Activated T-helper 9 cell treated with anti-CD3 and anti-CD28 coated beads, Interleukin-2, amount 50 U/mL, for 16 hours (primary cell): ENCODE data around the gene NKAIN4.

Experiments
- DNase-seq: peaks from one replicate; pipeline ENCODE4 v3.0.0-alpha.2; 2020; ENCODE audit warnings: low read depth

The NKAIN4 gene

DNA sequence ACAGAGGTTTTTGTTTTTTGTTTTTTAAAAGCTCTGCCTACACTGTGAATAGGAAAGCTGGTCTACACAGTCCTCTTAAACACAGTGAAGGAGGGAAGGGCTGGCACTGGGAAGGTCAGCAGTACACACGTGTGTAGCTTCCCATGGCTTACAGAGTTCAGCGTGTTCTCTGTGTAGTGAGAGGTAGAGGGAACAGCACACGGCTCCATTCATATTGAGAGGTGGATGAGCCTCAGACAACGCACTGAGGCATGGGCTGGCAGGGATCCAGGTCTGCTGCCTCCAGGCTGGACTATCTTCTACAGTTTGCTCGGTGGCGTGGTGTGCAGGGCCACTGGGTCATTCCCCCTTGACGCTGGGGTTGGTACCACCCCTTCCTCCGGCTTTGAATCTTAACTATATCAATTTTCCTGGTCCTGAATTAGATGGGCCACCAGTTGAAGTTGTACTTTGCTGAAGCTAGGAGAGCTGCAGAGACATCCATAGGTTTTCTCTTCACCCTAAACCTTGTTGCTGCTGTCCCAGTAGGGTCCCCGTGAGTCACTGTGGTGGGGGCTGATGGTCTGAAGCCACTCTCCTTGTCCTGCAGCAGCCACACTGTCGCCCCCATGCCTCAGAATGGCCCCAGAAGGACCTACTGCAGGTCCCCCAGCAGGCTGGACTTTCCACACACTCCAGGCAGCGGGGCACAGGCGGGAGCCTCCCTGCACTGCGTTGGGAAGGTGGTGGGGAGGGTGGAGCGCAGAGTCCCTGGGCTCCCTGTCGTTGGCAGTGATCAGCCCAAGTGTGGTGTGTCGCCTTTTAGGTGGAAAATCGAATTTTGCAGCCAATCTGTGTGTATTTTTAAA is 20.3 kb upstream of the NKAIN4 start:
- no peak for DNase-seq

DNA sequence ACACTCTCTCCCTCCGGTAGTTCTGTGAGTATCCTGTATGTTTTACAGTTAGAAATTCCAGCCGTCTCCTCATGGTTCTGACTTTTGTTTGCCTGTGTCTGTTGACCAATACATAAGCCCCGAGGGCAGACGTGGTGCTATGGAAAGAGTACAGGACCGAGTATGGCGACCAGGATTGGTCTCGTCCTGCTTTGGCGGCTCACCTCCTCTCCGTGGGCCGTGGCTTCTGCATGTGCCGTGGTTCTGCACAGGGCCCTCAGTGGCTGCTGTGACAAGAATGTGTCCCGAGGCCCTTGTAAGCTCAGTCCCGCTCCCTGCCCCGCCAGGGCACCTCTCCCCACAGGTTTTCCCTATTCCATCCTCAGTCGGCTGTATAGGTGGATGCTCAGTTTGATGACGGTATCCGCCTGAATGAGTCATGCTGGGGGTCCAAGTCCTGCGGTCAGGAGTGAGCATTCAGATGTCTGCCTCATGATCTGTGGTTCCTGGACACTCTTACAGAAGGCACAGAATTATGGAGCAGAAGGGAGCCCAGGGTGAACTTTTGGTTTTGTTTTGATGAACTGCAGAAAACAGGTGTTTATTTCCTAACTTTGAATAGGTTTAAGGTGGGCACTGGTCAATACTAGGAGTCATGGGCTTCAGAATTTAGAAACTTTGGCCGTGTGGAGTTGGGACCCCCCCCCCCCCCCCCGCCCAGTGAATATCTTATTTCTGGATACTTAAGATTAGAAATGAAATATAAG is 19.5 kb upstream of the NKAIN4 start:
- DNase-seq = no peak

DNA sequence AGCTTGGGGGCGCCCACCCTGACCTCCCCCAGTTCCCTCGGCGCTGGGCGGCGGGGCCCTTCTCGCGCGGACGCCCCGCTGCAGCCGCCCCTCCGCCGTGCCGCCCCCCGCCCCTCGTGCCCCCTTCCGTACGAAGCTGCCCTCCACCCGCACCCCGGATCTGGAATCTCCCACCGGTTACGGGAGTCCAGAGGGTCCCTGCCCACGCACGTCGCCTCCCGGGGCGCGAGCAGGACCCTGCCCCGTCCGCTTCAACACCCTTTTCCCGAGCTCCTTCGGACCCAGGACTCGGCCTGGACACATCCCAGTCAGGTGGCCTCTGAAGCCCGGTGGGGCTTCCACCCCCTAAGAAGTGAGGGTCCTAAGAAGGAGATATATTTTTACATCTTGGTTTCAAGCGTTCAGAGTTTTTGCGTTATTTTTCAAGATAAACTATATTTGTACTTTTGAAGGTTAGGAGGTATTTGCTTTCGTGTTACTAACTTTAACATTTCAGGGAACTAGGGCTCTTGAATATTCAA is 18.9 kb upstream of the NKAIN4 start:
- no peak for DNase-seq

DNA sequence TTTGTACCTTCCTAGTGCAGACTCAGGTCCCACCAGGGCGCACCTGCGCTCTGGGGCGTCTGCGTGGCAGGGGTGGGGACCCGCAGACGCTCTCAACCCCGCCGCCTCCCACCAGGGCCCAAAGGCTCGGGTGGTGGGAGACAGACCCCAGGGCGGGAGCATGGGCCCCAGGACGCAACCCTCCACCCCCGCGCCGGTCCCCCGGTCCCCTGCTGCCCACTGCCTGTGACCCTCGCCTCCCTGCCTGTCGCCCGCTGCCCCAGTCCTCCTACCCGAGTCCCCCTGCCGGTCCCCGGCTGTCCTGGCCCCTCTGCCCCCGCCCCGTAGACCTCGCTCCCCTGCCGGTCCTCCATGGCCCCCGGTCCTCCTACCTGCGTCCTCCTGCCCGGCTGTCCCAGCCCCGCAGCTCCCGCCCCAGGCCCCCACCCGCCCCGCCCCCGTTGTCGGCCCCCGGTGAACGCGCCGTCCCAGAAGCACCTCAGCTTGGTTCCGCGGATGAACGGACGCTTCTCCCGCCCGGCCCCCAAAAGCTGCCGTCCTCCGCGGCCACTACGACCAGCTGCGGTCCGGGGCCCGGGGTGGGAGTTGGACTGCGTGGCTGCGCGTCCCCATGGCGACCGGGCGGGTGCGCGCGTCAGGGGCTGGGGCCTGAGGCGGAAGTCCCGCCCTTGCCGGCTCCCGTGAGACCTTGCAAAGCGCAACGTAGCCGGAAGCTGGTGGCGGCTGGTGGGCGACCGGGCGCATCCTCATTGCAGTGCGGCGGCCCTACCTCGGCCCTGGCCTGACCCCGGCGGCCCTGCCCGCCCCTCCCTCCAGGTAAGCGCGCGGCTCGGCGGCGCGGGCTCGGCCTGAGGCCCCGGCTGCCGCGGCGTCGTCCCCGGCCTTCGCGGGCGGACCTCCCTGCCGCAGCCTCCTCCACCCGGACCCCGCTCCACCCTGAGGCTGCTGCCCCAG is 18.1 kb upstream of the NKAIN4 start, which contains the start of gene ARFGAP1:
ARFGAP1 (plus strand) TSS at position 709 of the 954 bp plus-strand sequence. CDS start 2,768 bp downstream, outside the sequence.
- DNase-seq = peak; percentile 87

DNA sequence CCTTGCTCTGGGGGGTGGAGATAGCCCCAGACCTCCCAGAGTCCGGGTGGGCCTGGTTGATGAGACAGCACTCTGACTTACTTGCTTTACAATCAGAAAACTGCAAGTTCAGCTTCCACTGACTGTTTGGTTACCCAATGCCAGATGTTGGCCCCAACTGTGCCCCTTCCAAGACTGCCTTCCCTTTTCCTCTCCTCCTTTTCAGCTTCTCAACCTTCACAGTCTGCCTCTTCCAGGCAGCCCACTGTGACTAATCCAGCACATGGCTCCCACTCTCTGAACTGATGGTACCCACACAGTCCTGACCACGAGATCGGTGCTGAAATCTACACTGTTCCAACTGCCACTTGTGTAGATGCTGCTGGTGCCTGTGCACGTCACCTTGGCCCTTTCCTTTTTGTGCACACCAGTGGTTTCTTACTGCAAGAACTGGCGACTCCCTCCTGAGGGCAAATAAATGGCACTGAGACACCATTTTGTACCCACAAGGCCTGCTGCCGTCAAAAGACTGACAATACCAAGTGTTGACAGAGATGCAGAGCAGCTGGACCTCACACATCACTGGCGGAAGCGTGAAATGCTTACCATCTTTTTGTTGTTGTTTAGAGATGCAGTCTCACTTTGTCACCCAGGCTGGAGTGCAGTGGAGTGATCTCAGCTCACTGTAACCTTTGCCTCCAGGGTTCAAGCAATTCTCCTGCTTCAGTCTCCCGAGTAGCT is 16.5 kb upstream of the NKAIN4 start:
- no peak for DNase-seq

DNA sequence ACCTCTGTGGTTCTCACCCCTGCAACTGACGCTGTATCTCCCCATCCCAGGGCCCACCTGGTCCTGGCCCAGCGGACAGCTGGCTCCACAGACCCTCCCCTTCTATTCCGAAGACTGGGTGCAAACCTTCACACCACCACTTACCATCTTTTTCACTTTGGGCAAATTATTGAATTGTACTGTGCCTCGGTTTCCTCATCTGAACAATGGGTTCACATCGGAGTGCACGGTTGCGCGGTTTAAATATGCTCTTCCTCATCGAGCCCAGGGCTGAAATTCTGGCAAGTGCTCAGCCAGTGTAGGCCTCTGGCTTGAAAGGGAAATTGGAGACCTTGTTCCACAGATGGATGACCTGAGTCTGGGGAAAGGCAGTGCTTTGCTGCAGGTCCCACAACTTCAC is 15.5 kb upstream of the NKAIN4 start:
- no peak for DNase-seq

DNA sequence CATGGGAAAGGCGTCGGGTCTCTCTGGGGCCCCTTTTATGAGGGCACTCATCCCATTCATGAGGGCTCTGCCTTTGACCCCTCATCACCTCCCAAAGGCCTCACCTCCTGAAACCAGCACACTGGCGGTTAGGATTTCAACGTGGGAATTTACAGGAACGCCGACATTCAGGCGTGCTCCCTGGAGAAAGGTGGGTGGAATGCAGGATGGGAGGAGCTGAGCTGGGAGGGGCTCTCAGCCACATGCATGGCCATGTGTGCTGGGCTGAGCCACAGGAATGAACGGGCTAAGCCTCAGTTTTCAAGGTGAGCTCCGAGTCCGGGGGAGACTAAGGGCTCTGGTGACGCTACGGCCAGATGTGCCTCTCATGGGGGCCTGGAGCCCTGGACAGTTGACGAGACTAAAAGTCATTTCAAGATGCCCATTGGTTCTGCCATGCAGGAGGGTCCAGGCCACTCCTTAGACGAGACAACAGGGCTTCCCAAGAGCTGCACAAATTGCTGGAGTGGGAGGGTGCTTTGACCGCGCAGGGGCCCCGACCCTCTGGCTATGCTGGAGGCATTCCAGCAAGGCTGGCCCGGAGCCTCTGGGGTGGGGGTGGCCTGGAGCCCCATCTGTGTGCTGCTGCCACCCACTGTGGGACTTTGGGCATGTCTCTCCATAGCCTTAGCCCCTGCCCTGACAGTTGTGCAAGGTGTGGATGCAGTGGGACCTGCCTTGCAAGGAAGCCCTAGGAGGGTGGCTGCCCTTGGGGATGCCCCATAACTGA is 14.6 kb upstream of the NKAIN4 start:
- DNase-seq = no peak

DNA sequence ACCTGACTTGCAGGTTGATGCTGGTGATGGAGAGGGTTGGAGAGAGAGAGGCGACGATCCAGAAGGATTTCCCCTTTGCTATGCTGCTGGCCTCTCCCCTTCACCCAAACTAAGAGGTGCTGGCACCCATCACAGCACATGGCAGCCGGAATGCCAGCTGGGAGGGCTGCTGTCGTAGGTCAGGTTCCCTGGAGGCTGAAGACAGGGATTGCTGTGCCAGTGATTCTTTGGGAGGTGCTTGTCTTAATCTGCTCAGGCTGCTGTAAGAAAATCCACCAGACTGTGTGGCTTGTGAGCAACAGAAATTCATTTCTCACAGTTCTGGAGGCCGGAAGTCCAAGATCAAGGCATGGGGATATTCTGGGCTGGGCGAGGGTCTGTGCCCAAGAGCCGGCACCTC is 14.0 kb upstream of the NKAIN4 start:
- no peak for DNase-seq

DNA sequence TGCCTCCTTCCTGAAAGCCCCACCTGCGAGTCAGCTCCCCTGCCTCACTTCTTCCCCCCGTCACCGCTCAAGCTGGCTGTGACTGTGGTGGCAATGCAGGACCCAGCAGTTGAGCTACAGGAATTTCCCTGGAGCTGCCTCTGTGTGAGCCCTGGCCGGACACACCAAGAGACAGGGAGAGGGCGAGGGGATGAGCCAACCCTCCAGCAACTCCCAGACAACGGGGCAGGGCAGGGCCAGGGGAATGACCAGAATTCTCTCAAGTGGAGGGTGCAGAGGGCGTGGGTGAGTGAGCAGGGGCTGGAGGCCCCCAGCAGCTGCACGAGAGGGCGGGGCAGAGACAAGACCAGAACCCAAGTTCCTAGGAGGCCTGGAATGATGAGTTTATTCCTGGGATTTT is 13.4 kb upstream of the NKAIN4 start:
- no peak for DNase-seq

DNA sequence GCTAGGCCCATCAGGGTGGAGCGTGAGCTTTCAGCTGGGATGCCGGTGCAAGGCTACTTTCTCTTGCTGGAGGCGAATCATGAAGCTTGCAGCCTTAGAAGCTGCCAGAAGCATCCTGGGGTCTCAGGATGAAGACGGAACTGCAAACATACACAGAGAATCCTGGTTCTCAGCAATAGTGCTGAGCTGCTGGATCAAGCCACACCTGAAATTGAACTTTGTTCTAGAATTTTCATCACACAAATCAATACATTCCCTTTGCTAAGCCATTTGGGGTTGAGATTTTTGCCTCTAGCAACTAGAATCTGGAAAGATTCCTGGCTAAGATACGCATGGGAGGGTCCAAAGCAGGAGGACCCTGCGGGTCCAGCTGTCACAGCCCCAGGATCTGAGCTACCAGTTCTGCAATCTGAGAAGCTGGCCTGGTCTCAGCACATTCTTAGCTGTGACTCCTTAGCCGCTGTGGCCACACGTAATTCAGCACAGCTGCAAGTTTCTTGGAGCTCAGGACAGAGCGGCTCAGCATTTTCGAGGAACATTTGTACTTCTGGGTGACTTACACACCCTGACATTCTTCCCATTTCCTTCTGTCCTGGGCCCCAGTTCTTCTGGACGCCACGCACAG is 11.7 kb upstream of the NKAIN4 start:
- DNase-seq = no peak

DNA sequence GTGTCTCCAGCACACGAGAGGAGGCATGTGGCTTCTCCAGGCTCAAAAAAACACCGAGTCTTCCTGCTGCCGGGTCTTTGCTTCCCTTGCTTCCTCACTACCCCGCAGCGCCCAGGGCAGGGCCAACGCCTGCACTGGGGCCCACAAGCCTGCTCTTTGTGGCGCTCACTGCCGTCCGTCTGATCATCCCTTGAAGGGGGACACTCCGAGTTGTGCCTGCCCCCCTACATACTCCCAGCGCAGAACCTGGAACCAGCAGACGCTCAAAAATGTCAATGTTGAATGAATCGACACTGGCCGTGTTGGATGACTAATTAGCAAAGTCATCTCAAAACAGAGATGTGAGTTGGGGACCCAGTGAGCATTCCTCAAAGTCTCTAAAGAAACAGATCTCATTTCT is 10.3 kb upstream of the NKAIN4 start:
- no peak for DNase-seq

DNA sequence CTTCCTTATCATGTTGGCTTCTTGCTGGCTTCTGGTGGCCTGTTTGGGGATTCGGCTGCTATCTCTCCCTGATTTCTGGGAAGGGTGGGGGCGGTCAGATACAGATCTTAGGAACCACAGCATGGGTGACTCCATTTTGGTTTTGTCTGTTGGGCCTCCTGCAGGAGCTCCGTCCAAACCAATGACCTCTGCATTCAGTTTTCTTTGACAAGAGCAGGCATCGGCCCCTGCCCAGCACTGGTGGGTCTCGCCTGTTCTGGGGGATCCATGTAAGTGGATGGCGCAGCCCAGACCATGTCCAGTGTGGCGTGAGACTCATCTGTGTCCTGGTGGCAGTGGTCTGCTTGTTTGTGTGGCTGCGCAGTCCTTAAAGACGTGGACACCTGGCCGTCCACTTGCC is 9.7 kb upstream of the NKAIN4 start:
- no peak for DNase-seq

DNA sequence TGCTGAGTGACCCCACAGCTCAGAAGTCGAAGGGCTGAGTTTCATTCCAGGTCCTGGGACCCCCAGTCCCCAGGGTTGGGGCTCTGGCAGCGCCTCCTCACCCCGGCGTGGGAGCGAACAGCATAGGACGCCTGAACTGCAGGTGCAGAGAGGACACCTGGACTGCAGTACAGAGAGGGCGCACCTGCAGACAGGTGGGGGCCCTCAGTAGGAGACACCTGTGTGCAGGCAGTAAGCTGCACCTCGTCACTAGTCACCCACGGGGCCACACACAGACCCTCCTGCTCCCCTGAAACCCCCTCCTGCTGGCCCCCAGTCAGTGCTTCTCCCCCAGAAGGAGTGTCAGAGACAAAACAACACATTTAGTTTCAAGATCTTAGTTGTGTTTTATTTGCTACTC is 8.6 kb upstream of the NKAIN4 start:
- DNase-seq = no peak

DNA sequence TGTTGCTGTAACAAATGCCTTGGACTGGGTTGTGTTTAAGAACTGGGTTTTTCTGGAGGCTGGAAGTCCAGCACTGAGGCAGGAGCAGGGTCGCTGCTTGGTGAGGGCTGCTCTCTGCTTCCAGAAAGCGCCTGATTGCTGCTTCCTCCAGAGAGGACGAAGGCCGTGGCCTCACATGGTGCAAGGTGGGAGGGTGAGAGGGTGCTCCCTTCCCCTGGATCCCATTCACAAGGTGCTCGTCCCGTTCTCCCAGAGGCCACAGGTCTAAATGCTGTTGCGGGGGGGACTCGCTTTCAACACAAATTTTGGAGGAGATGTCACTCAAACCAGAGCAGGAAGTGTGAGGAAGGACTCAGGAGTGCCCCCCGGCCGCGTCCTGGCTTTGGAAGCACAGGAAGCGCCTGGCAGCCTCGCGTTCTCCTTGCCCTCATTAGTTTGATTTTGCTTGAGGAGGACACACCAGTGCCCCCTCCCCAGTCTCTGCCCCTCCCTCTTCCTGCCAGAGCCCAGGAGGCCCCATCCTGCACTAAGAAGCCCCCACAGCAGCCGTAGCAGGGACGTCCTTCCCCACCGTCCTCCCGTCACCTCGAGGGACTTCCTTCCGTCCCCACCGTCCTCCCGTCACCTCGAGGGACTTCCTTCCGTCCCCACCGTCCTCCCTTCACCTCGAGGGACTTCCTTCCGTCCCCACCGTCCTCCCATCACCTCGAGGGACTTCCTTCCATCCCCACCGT is 7.7 kb upstream of the NKAIN4 start:
- DNase-seq = no peak

DNA sequence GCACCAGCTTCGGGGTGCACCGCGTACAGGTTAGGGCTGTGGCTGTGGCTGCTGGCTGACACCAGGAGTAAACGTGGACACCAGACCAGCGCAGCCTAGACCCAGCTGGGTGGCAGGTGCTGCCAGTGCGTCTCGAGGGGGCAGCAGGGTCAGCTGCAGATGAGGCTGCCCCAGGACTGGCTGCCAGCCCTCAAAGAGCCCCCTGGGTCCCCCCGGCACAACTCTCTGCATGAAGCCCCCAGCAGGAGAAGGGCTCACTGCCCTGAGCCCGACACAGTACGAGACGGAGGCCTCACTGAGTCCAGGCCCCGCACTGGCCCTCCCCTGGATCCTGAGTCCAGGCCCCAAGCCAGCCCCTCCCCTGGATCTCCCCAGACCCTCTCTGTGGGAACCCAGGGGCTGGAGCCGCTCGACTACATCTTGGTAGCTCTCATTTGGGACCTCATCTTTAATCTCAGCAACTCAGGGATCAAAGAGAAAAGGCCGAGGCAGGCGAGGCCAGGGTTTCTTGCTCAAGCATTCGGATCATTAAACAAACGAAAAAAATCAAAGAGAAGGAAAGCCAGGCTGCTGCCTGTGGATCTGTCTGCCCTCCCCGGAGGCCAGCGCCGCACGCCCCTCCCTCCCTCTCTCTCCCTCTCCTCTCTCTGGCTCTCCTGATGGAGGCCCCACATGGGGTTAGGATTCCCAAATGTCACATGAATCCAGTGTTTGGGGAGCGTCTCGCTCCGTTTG is 7.0 kb upstream of the NKAIN4 start:
- no peak for DNase-seq

DNA sequence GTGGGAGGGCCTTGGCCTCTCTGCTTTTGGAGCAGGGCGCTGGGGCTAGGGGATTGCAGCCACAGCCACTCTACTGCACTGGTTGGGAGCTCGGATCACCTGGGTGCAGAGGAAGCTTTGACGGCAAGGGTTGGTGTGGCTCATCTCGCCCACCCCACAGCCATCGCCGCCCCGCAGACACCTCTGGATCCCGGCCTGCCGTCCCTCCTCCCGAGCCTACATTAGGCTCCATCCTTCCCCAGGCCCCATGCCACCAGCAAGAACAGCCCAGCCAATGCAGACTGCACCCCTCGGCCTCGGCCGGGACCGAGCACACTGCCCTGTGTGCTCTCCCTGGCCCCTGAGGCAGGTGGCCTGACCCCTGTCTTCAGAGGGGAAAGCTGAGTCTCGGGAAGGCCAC is 6.3 kb upstream of the NKAIN4 start:
- no peak for DNase-seq

DNA sequence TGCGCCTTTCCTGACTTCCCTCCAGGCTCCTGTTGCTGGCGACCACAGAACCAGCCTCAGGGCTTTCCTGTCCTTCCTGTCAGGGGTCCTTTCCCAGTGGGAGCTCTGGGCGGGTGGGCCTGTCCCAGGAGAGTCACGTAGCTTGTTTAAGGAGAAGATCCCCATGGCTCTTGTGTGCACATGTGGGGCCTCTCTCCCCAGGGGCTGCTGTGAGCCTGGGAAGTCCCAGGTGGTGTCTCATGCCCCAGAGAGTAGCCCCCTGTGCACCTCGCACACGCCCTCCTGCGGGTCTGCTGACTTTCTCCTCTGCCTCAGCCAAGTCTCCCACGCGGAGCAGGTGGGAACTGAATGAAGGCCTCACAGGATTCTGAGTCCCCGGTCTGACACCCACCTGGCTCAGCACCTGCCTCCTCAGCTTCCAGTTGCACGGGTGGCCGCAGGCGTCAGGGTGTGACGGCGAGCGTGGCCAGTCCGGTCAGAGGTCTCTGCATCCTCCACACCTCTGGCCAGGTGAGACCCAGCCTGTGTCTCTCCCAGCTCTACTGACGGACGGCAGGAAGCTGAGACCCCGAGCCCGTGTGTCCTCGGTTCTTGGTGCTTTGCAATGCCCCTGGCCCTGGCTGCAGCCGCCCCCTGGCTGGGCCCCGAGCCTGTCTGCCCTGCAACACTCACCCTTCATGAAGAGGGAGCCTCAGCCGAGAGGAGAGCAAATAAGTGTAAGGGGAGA is 5.6 kb upstream of the NKAIN4 start:
- no peak for DNase-seq

DNA sequence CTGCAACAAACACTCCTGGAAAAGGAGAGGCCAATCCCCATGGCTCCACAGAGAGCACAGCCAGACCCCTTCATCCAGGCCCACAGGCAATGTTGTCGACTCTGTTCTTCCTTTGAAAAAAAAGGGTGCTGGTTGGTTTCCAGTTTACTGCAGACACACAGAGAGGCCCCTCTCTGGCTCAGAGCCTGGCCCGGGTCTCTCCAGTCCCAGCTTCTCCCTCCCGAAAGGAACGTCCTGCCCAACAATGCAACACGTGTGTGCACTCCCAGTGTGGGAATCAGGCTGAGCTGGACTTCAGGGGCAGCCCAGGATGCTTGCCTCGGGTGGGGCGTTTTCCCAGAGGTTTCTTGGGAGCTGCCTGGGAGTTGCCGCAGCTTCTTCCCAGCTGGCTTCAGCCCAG is 4.5 kb upstream of the NKAIN4 start:
- DNase-seq = no peak
